ENCODE results near the gene KRT17. TPM values are rescaled to one million over a fixed set of nuclear protein-coding genes. Genes with fewer than 3 reads are reported as not detected.
A peak's percentile ranks its signal among the peaks of the same experiment; 100 is the strongest.
"Not testable (repeated sequence)": the region's sequence is repeated elsewhere in the genome, so short reads cannot be mapped to it uniquely, and the experiment has no call there.

Gene KRT17
- total RNA-seq, 1 donor from 2014 or later: 1,205 TPM

DNA sequence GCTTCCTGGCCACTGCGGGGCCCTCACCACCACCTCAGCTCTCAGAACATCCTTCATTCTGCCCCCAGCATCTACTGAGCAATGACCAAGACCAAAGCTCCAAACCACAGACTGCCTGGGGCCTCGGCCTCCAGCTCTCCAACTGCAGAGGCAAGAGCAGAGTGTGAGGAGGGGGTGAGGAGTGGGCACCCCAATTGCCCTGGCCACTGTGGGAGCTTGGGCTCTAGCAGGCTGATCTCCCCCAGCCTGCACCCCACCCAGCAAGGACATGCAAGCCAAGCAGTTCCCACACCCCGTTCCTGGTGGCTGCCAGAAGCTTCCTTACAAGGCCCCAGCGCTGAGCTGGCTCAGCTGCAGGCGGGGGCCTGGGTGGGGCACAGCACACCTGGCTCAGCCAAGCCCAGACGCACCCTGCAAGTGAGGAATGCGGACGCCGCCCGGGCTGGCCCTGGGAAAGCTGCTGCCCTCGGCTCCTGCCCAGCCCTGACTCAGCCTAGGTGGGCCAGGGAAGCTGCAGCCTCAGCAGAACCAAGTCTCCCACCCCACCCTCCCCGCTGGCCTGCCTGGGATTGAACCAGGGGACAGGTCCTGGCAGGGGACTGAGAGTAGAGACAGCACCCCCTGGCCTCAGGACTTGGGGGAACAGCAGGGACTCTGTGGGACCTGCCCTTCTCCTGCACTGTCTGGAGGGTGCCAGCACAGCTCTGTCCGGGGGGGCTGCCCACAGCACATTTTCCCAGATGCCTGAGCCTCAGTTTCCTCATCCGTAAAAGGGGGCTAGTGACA, 29.7 kb upstream of the KRT17 start:
- peak; percentile 28 for DNase-seq

DNA sequence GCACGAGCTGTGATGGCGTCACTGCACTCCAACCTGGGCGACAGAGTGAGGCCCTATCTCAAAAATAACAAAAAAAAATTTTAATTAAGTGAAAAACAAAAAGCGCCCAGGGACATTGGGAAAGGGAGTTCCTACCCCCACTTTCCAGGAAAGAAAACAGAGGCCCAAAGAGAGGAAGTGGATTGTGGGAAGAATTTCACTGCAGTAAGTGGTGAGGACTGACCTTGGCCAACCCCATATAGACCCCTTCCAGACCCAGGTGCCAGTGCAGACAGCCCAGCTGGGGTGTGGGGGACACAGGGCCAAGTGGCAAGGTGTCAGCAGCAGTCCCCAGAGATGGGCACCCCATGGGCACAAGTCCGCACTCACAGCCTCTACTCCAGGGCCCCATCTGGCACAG, 29.0 kb upstream of the KRT17 start:
- DNase-seq: no peak

DNA sequence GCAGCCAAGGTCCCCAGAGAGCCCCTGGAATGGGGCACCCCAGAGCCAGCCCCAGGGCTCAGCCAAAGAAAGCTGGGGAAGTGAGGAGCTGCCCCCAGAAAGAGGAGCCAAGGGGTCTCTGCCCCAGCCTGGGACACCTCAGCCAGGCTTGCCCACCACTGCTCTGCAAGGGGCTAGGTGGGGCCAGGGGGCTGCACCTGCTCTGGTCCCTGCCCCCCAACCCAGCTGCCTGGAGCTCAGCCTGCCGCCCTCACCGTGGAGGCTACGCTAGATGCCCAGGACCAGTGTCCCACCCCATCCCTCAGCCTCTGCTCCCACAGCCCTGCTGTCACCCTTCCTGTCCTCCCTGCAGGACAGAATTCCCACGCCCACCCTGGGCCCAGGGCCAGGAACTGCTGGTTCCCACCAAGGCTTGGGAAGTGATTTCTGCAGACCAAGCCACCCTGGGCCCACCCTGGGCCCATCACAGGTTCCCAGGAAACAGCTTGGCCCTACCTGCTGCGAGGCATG, 28.1 kb upstream of the KRT17 start:
- no peak for DNase-seq

DNA sequence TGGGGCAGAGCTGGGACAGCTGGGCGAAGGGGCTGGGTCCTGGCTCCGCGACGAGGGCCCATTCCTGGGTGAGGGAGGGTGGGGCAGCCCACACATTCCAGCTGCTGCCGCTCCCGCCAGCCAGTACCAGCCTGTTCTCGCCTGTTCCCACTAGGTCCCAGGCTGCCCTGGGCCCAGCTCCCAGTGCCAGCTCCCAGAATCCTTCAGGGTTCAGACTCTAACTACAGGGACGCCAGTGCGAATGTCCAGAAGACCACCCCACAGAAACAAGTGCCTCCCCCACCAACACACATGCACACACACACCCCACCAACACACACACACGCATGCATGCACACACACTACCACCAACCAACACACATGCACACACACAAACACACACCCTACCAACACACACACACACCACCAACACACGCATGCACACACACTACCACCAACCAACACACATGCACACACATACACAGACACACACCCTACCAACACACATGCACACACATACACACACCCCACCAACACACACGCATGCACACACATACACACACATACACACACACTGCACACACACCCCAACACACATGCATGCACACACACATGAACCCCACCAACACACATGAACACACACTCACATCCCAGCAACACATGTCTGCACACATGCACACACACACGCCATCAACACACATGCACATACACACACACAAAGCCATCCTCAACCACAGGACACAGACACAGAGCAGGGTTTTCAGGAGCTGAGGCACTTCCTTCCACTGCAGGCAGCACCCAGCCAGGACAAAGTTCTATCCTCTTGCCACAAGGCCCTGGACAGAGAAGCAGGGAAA, 27.5 kb upstream of the KRT17 start:
- DNase-seq: peak; percentile 38

DNA sequence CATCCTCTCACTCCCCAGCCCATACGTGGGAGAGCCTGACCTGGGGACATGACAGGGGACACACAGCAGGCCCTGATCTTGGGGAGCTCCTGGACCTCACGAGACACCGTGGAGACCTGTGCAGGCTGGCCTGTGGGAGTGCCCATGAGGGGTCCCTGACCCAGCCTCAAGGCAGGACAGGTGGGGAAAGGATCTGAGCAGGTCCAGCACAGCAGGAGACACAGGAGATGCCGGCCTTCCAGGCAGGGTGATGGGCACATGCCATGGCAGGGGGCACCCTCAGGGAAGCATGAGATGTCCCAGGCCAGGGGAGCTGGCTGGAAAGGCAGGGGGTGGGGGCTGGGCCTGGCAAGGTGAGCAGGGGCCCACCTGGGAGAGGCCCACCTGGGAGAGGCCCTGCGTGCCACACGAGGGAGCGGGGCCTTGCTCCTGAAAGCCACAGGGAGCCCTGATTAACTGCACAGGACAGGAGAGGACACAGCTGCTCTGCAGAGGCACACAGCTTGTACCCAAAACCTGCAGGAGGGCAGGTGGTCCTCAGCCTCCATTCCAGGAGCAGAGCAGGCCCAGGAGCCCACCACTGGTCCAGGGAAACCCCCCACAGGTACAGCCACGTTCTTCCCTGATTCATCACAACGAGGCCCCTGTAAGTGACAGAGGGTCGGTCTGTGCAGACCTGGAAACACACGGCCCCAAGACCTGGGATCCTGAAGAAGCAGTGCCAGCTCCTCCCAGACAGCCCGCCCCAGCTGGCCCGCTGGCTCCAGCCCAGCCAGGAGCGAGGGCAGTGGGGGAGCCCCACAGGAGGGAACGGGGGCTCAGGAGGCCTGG, 26.6 kb upstream of the KRT17 start:
- no peak for DNase-seq

DNA sequence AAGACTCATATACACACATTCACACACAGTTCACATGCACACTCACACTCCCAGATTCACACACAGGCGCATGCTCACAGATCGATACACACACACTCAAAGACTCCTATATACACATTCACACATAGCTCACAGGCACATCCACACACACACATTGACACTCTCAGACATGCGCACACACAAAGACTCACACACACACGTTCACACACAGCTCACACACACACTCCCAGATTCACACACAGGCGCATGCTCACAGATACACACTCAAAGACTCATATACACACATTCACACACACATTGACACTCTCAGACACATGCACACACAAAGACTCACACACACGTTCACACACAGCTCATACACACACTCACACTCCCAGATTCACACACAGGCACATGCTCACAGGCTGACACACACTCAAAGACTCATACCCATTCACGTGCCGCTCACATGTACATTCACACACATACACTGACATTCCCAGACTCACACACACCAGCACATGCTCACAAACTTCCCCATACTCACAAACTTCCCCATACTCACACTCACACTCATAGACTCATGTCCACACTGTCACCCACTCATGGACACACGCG, 25.6 kb upstream of the KRT17 start:
- no peak for DNase-seq

DNA sequence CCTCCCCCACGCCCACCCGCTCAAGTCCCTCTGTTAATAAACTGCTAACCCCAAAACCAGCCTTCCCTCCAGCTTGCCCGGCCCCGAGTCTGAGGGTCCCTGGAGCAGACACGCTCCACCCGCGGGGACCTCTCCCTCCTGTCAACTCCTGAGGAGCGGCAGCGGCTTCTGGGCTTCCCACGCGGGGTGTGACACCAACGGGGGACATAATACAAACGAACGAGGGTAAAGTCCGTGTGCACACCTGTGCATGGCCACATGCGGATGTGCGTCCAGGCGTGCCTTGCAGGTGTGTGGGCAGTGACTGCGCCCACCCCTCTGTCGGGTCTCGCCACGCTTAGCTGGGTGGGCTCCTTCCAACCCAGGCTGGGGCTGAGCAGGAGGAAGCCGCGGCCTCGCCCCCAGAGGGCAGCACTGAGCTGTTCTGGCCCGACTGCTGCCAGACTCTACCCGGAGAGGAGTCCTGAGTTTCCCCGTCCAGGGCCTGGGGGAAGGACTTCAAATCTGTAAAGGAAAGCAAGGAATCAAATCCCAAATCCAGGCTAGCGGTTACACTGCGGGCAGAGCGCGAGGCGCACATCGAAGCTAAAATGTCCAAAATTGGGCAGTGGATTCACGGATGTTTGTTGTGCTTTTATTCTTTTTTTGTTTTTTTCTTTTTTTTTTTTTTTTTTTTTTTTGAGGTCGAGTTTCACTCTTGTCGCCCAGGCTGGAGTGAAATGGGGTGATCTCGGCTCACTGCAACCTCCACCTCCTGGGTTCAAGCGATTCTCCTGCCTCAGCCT, 24.2 kb upstream of the KRT17 start:
- DNase-seq: peak; percentile 69

DNA sequence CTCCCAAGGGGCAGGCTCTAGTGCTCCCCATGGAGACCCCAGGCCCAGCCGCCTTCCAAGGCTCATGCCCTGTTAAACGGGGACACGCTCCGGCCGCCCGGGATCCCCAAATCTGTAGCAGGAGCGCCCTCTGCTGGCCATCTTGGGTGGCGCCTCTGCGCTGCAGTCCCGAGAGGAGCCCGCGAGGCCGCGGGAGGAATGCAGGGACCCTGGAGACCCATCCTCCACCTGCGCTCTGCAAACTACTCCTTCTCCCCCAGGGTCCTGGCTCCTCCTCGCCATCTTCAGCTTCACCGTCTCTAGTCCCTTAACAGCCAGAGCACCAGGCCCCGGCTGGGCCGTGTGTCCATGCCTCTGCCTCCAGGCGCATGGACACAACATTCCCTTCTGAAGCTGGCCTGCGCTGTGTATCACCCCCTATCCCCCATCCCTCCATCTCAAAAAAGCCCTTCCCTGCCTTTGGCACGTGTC, 23.6 kb upstream of the KRT17 start:
- DNase-seq: peak; percentile 29

DNA sequence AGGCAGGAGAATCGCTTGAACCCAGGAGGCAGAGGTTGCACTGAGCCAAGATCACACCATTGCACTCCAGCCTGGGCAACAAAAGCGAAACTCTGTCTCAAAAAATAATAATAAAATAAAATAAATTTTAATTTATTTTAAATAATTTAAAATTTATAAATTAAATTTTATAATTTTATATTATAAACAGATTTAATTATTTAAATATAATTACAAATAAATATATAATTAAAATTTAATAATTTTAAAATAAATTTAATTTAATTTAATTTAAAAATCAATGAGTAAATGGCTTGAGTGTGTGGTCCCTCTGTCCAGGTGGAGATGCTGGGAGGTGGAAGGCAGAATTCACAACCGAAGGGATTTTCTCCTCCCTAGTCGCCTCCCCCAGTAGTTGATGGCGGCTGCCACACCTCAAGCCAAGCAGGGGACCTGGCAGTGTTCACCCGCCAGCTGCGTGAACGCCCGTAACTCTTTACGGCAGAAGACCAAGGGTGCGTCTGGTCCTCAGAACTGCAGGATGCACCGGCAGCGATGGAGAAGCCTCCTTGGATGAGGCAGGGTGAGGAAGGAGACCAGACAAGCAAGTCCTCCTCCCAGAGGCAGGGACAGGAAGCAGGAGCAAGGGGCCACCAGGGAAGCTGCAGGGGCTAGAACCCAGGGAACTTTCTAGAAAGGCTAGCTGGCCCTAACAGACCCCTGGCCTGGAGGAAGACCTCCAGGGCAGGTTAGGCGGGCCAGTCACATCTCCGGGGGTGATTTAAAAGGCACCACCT, 22.9 kb upstream of the KRT17 start:
- DNase-seq: no peak

DNA sequence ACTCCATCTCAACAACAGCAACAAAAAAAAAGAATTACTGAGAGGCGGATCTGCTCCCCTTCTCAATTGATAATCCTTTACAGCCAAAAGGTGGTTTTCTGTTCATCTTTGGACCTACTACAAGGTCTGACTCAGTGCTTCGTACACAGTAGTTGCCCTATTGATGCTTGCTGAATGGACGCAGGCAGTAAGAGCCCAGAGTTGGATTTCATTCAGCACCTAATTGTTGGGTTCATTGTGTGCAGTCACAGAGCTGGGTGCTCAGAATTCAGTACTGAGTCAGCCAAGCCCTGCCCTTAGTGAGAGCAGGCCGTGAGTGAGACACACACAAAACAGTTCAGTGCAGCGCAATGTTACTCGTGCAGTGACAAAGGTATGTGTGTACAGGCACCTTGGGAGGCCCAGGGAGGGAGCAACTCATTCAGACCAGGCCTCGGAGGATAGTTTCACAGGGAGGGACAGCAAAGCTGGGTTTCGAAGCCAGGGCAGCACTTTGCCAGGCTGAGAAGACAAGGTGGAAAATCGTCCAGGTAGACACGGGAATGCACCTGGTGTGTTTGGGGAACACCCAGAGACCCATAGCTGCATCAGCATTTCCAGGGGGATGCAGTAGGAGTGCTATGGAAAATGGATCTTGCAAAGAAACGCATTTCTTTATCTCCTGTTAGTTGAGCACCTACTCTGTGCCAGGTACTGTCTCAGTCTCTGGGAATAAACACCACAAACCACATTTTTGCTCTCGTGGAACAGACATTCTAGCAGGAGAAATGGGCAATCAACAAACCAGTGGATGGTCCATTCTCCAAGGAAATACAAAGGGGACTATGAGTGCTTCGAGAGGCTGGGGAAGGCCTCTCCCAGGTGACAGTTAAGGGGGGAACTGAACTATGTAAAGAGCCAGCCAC, 18.1 kb upstream of the KRT17 start:
- no peak for DNase-seq

DNA sequence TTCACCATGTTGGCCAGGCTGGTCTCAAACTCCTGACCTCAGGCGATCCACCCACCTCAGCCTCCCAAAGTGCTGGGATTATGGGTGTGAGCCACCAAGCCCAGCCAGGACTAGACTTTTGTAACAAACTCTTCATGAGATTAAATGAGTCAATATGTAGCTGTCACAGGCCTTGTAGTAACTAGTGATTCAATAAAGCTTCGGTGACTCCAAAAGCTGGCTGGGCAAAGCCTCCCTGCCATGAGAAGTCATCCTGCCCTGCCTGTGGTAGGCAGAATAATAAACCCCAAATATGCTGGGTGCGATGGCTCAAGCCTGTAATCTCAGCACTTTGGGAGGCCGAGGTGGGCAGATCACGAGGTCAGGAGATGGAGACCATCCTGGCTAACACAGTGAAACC, 16.2 kb upstream of the KRT17 start:
- DNase-seq: not testable (repeated sequence)

DNA sequence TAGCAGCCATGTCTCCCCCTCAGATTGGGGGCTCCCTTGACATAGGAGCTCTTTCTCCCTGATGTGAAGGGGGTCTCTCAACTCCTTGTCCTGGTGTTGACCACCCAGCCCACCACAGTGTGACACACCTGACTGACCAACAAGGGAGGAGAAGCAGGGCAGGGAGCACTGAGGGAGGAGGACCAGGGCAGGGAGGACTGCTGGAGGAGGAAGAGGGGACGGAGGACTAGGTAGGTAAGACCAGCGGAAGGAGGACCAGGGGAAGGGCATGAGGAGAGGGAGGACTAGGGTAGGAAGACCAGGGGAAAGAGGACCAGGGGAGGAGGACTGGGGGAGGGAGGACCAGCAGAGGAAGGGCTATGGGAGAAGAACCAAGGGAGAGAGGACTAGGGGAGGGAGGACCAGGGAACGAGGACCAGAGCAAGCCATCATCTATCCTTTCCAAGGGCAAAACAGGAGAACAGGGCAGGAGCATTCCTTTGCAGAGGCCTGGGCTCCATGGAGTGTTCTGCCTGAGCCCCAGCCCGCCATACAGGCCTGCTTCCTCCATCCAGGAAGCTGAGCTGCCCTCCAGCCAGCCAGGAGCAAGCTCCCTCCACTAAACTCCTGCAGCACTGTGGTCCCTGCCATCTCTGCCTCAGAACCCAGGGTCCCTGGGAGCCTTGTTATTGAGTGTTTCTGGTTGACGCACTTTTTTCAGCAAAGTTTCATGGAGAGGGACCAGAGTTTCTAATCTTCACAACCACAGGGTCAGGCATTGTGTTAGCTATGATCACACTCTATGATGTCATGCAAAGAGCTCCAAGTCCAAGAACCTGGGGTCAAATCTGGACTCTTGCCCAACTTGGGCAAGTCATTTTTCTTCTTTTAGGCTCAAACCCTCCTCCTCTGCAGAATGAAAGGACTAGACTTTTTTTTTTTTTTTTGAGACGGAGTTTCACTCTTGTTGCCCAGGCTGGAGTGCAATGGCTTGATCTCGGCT, 15.4 kb upstream of the KRT17 start:
- DNase-seq: no peak

DNA sequence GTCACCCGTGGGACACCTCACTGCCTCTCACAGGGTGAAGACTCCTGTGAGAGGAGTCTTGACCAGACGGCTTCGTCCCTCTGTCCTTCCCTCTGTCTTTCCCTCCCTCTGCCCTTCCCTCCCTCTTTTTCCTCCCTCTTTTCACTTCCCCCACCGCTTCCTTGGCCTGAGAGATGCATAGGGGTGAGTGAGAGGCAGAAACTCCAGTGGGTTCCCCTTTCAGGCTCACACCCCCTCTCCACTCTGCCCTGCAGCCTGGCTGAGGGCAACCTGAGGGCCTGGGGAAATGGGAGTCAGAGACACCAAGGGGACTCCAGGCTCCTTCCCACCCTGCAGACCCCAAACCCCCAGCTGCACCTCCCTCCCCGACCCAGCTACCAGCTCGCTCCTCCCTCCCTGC, 14.6 kb upstream of the KRT17 start:
- no peak for DNase-seq

DNA sequence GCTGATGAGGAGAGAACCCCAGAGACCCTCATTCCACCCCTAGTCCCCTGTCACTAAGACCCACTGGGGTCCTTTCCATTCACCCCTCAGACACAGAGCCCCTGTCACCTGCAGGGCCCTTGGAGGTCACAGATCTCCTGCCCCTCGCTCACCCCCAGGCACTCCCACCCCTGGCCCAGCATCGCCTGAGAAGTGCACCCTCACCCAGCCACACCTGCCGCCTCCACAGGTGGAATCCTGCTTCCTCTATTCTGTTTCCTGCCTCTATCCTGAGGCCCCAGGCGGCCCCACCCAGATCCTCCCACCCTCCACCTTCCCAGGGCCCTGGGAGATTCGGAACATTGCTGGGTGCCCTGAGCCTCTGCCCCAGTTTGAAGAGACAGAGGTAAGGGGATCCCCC, 13.8 kb upstream of the KRT17 start:
- DNase-seq: no peak

DNA sequence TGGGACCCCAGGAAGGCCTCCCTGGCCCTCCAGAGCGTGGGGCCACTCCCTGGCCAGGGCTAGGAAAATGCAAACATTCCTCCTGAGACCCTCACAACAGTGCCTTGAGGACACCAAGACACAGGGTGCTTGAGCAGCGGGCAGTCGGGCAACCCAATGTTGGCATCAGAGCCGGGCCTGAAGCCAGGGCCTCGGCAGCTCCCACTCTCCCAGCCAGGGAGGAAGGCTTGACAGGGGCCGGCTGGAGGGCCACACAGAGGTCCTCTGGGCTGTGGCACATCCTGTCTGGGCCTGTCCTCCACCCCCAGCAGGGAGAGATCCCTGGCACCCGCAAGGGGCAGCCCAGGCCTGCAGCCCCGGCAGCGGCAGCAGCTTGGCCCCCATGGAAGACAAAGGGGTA, 12.3 kb upstream of the KRT17 start:
- DNase-seq: no peak

DNA sequence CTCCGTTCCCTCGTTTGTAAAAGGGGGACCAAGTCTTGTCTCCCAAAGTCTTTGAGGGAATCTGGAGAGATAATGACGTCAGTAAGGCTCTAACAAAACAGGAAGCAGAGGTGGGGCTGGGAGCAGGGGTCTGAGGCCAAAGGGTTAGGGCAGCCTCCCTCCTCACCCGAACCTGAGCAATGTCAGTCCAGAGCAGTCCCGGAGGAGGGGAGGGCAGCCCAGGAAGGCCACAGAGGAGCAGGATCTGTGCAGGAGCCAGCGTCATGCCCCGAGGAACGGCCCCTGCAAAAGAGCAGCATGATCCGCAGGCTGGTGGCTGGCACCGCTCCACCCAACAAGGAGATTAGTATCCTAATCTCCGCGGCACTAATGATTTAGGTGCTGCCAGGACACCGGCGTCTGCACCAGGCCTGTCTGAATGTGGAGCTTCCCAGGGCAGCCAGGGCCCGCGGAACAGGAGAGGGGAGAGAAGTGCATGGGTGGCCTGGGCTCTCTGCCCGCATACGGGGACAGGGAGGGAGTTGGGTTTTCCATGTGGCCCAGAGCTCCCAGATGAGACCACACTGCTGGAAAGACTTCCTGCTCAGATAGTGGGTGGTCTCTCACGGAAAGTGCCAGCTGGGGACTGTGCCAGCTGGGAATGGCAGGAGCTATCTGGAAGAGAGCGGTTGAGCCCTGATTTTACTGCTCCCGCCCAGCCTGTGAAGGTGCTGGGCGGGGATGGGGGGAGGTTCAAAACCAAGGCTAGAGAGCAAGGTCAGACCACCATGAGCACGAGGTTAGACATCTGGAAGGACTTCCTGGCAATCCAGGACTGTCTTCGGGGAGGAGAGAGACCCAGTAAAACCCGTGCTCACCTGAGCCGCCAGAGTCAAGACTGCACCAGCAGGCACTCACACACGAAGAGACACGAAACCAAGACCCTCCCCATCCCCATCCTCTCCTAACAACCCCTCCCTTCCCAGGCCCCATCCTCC, 11.0 kb upstream of the KRT17 start:
- peak; percentile 48 for DNase-seq

DNA sequence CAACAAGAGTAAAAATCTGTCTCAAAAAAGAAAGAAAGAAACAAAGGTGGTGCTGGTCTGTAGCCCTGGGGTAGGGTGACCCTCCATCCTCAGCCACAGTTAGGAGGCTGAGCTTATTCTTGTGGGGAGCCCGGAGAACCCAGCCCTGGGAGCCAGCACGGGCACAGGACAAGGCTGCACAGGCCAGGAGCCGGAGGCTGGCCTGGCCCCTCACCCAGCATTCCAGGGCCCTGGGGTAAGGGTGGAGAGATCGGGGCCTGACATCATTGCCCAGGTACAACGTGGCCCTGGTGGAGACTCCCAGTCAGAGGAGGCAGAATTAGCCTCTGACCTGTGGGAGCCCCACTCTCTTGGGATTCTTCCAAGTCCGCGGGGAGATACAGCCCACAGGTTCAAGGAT, 10.3 kb upstream of the KRT17 start:
- no peak for DNase-seq

All from skin of body (tissue), 2 donors.